Left forelimb (tissue), 1 donor: Measurements from ENCODE around the gene USP7.

Source experiments
- DNase-seq: peaks from one replicate; pipeline ENCODE4 v3.0.0-alpha.2; 2018; ENCODE audit warnings: low spot score

USP7 gene

GRCh38 chr16:8899709-8900317 lies 63.9 kb downstream of the USP7 start:
- no peak for DNase-seq

GRCh38 chr16:8898660-8899318 lies 64.9 kb downstream of the USP7 start:
- DNase-seq, result no peak

GRCh38 chr16:8894736-8895334 lies 68.9 kb downstream of the USP7 start:
- peak; percentile 11 for DNase-seq

- DNase-seq, result no peak
Observed at GRCh38 chr16:8893976-8894690, 69.6 kb downstream of the USP7 start.

GRCh38 chr16:8893426-8893825 lies 70.3 kb downstream of the USP7 start:
- DNase-seq, result no peak

- no peak for DNase-seq
Observed at GRCh38 chr16:8892101-8892575, 71.6 kb downstream of the USP7 start.

- peak; percentile 17 for DNase-seq
Observed at GRCh38 chr16:8890549-8890921, 73.2 kb downstream of the USP7 start.

- DNase-seq, result no peak
Observed at GRCh38 chr16:8889893-8890548, 73.7 kb downstream of the USP7 start.

GRCh38 chr16:8888951-8889892 lies 74.5 kb downstream of the USP7 start:
- DNase-seq, result no peak

- DNase-seq, result no peak
Observed at GRCh38 chr16:8887952-8888560, 75.7 kb downstream of the USP7 start.

GRCh38 chr16:8887431-8887765 lies 76.3 kb downstream of the USP7 start:
- no peak for DNase-seq

- peak; percentile 52 for DNase-seq
Observed at GRCh38 chr16:8886593-8887430, 76.9 kb downstream of the USP7 start.

GRCh38 chr16:8885674-8886592 lies 77.8 kb downstream of the USP7 start:
- DNase-seq, result no peak

- DNase-seq, result no peak
Observed at GRCh38 chr16:8882725-8883377, 80.9 kb downstream of the USP7 start.

- no peak for DNase-seq
Observed at GRCh38 chr16:8882041-8882617, 81.6 kb downstream of the USP7 start, which contains the start of gene LITAFD. Gene LITAFD, plus strand, starts transcription at chr16:8882351. Its CDS starts 2,005 bp downstream, at chr16:8884356.

GRCh38 chr16:8880839-8881510 lies 82.7 kb downstream of the USP7 start:
- no peak for DNase-seq

GRCh38 chr16:8878523-8878911 lies 85.2 kb downstream of the USP7 start:
- DNase-seq, result no peak
